H1 (cell line): ENCODE data around the gene CHD3. TPM values are rescaled to one million over a fixed set of nuclear protein-coding genes. Genes with fewer than 3 reads are reported as not detected.

ENCODE experiments used
- BACH1 ChIP-seq: IDR thresholded peaks from 2 replicates; pipeline ENCODE4 v1.6.1; 2012; ENCODE audit warnings: low read length, improper control_type of control experiment
- BRCA1 ChIP-seq: IDR thresholded peaks from 2 replicates; pipeline ENCODE4 v1.6.1; 2012; ENCODE audit warnings: low read depth, low read length, improper control_type of control experiment
- CBX5 ChIP-seq: fragments of 300-800, 300-1000 bp; sonication (generic); IDR thresholded peaks from 2 replicates; pipeline ENCODE4 v1.7.1; 2016; ENCODE audit warnings: antibody characterized with exemption, low read length, low read depth
- CBX8 ChIP-seq: fragments of 300-800, 300-1000 bp; sonication (generic); IDR thresholded peaks from 2 replicates; pipeline ENCODE4 v1.7.1; 2016; ENCODE audit warnings: low read depth, low read length, borderline replicate concordance
- CREB1 ChIP-seq: IDR thresholded peaks from 2 replicates; pipeline ENCODE4 v1.6.1; 2012; ENCODE audit warnings: inconsistent platforms
- EP300 ChIP-seq, 2 experiments: IDR thresholded peaks; 1 replicate in 1 of 2; 2 replicates in 1 of 2; pipeline ENCODE4 v1.6.1; 2011 to 2012; ENCODE audit warnings: low read depth in 2 of 2, low read length in 2 of 2, mild to moderate bottlenecking in 2 of 2, borderline replicate concordance in 1 of 2, inconsistent platforms in 1 of 2, moderate library complexity in 1 of 2
- FOSL1 ChIP-seq: IDR thresholded peaks from 2 replicates; pipeline ENCODE4 v1.6.1; 2011; ENCODE audit warnings: mild to moderate bottlenecking, low read depth, low read length, moderate library complexity; ENCODE audit not compliant: insufficient read depth
- GTF2F1 ChIP-seq: IDR thresholded peaks from 2 replicates; pipeline ENCODE4 v1.6.1; 2012; ENCODE audit warnings: low read depth, low read length, improper control_type of control experiment, borderline replicate concordance
- JUN ChIP-seq: IDR thresholded peaks from 2 replicates; pipeline ENCODE4 v1.6.1; 2011; ENCODE audit warnings: low read depth, mild to moderate bottlenecking, improper control_type of control experiment, low read length
- KDM1A ChIP-seq: fragments of 200-600, 300-600 bp; sonication (generic); IDR thresholded peaks from 2 replicates; pipeline ENCODE4 v1.7.1; 2016; ENCODE audit warnings: mild to moderate bottlenecking, low read length, borderline replicate concordance
- KDM5A ChIP-seq: fragments of 200-600 bp; IDR thresholded peaks from 2 replicates; pipeline ENCODE4 v1.7.1; 2012; ENCODE audit warnings: mild to moderate bottlenecking, low read length, inconsistent platforms, mixed read lengths
- POLR2AphosphoS5 ChIP-seq: IDR thresholded peaks from 2 replicates; pipeline ENCODE4 v1.6.1; 2011; ENCODE audit warnings: low read depth, low read length
- POU5F1 ChIP-seq: IDR thresholded peaks from 2 replicates; pipeline ENCODE4 v1.6.1; 2011; ENCODE audit warnings: low read depth, mild to moderate bottlenecking, low read length, moderate library complexity
- RFX5 ChIP-seq: IDR thresholded peaks from 2 replicates; pipeline ENCODE4 v1.6.1; 2011; ENCODE audit warnings: low read depth, low read length, improper control_type of control experiment, borderline replicate concordance
- SAP30 ChIP-seq: fragments of 300-600 bp; sonication (generic); IDR thresholded peaks from 2 replicates; pipeline ENCODE4 v1.7.1; 2012; ENCODE audit warnings: low read length, moderate library complexity, mild to moderate bottlenecking, inconsistent platforms; ENCODE audit not compliant: insufficient read depth, insufficient replicate concordance
- SIN3A ChIP-seq, 2 experiments: IDR thresholded peaks in 1 of 2; conservative IDR thresholded peaks in 1 of 2; 2 replicates each; pipeline ENCODE4 v1.6.1; 2011 to 2012; ENCODE audit warnings: low read length in 2 of 2, improper control_type of control experiment in 1 of 2, low read depth in 1 of 2, mild to moderate bottlenecking in 1 of 2
- SIRT6 ChIP-seq: IDR thresholded peaks from one replicate; pipeline ENCODE4 v1.7.1; 2012; ENCODE audit warnings: low read length, inconsistent platforms
- SP2 ChIP-seq: IDR thresholded peaks from 2 replicates; pipeline ENCODE4 v1.6.1; 2012; ENCODE audit warnings: mild to moderate bottlenecking, low read length, inconsistent platforms
- SRF ChIP-seq: IDR thresholded peaks from 2 replicates; pipeline ENCODE4 v1.6.1; 2011; ENCODE audit warnings: mild to moderate bottlenecking, low read depth, low read length, moderate library complexity
- TAF7 ChIP-seq: optimal IDR thresholded peaks from 2 replicates; pipeline ENCODE3; 2011; ENCODE audit warnings: low read depth, mild to moderate bottlenecking, inconsistent platforms, low read length, moderate library complexity, borderline replicate concordance
- TBP ChIP-seq: IDR thresholded peaks from 2 replicates; pipeline ENCODE4 v1.6.1; 2011; ENCODE audit warnings: low read depth, low read length, improper control_type of control experiment
- TEAD4 ChIP-seq: IDR thresholded peaks from 2 replicates; pipeline ENCODE4 v1.6.1; 2012; ENCODE audit warnings: low read depth, low read length, inconsistent platforms, mixed read lengths
- YY1 ChIP-seq: IDR thresholded peaks from 2 replicates; pipeline ENCODE4 v1.6.1; 2011; ENCODE audit warnings: low read depth, mild to moderate bottlenecking, low read length
- polyA plus RNA-seq, 7 experiments: library from polyadenylated mRNA; depleted of rRNA in 3 of 7; stranded (reverse) in 5 of 7; unstranded in 2 of 7; fragments of >200 nt in 5 of 7; fragments of 200-250 nt in 2 of 7; gene quantifications; 1 replicate in 5 of 7; 2 replicates in 1 of 7; 4 replicates in 1 of 7; pipeline versions ENCODE4 v1.2.1 to v1.2.3, GENCODE V29; 2011 to 2013; ENCODE audit warnings: missing spikeins in 2 of 7, mixed read lengths in 2 of 7
- total RNA-seq: library from RNA; stranded (reverse); fragmentation: NEBNext Ultra II Directional; extraction: Animal tissue kit (Norgen Biotek cat#: 25700); gene quantifications from 2 replicates; pipeline ENCODE4 v1.2.1, GENCODE V29; 2021

Gene CHD3
- total and polyA plus RNA-seq, 2 of the 8 experiments (the other 6 are each of a cell fraction or from before 2014, with no cell fraction given), result 12.3 to 12.9 TPM

GRCh38 chr17:7851438-7852261 lies 36.9 kb upstream of the CHD3 start (continued):
- no peak for TF ChIP-seq TEAD4
- no peak for TF ChIP-seq CBX5
- TF ChIP-seq POU5F1, result no peak
- TF ChIP-seq GTF2F1, result no peak
- peak; percentile 52; the same call in 1 of the 2 replicates for TF ChIP-seq TBP
- TF ChIP-seq BACH1, result 0 out of 2 replicates have a peak, but pooled peaks have one; percentile 36
- TF ChIP-seq SP2, result no peak
- TF ChIP-seq POLR2AphosphoS5, result peak; percentile 55
- TF ChIP-seq SAP30, result peak; percentile 31
- TF ChIP-seq CBX8, result no peak
- TF ChIP-seq TAF7, result no peak
- TF ChIP-seq SRF, result no peak
- TF ChIP-seq SIRT6, result no peak
- TF ChIP-seq KDM1A, result no peak
- no peak for TF ChIP-seq EP300 (IDR thresholded peaks at IDR 0.05; ENCODE audit: borderline replicate concordance in 1 of 2, low read depth in 2 of 2, low read length in 2 of 2)
- TF ChIP-seq SIN3A (conservative IDR thresholded peaks at IDR 0.05 in 1 of 2, IDR thresholded peaks at IDR 0.05 in 1 of 2; ENCODE audit: low read depth in 1 of 2, low read length in 2 of 2), result peak; percentile 64 to 78; a peak in 2 of 4 replicates
- no peak for TF ChIP-seq RFX5
- no peak for TF ChIP-seq KDM5A
- no peak for TF ChIP-seq FOSL1
- no peak; the same call in 1 of the 2 replicates for TF ChIP-seq CREB1
- 0 out of 2 replicates have a peak, but pooled peaks have one; percentile 7 for TF ChIP-seq YY1
- TF ChIP-seq BRCA1, result no peak
- TF ChIP-seq JUN, result no peak
